Activated T-cell treated with anti-CD3 and anti-CD28 coated beads, Interleukin-2, amount 50 U/mL, for 72 hours (primary cell): Measurements from ENCODE around the gene NRCAM. TPM values are rescaled to one million over a fixed set of nuclear protein-coding genes. Genes with fewer than 3 reads are reported as not detected.

ENCODE experiments used
- ATAC-seq, 2 donors: fragments of 150-1000 bp; cut with Tn5 transposase; replicated peaks in 1 of 2; 2 replicates each; pipeline ENCODE4 v1.10.0; 2021; ENCODE audit warnings: moderate library complexity in 2 of 2, mild to moderate bottlenecking in 1 of 2
- DNase-seq, 2 donors: peaks; one replicate each; pipeline ENCODE4 v3.0.0; 2021 to 2022; ENCODE audit warnings: mixed read lengths in 1 of 2
- H3K27ac Mint-ChIP-seq: one replicate; pipeline ENCODE4 v1.8.0; 2022; ENCODE audit warnings: mild to moderate bottlenecking, moderate library complexity, mixed read lengths
- H3K27me3 Mint-ChIP-seq: one replicate; pipeline ENCODE4 v1.8.0; 2022; ENCODE audit warnings: low read depth, mixed read lengths
- H3K36me3 Mint-ChIP-seq, 2 donors: one replicate each; pipeline ENCODE4 v1.8.0; 2022; ENCODE audit warnings: mixed read lengths in 2 of 2, mild to moderate bottlenecking in 1 of 2; ENCODE audit not compliant: insufficient read depth in 2 of 2
- H3K4me1 Mint-ChIP-seq: one replicate; pipeline ENCODE4 v1.8.0; 2022; ENCODE audit warnings: low read depth, mixed read lengths
- H3K4me3 Mint-ChIP-seq, 2 donors: one replicate each; pipeline ENCODE4 v1.8.0; 2022; ENCODE audit warnings: mild to moderate bottlenecking in 2 of 2, mixed read lengths in 2 of 2, moderate library complexity in 2 of 2
- H3K9me3 Mint-ChIP-seq, 2 donors: one replicate each; pipeline ENCODE4 v1.8.0; 2022; ENCODE audit warnings: mixed read lengths in 2 of 2
- total RNA-seq, 2 donors: library from RNA; stranded (reverse); gene quantifications; one replicate each; pipeline ENCODE4 v1.2.3, GENCODE V29; 2022

Gene NRCAM
- total RNA-seq, 2 donors from 2014 or later, result 2.5 to 4.1 TPM

DNA sequence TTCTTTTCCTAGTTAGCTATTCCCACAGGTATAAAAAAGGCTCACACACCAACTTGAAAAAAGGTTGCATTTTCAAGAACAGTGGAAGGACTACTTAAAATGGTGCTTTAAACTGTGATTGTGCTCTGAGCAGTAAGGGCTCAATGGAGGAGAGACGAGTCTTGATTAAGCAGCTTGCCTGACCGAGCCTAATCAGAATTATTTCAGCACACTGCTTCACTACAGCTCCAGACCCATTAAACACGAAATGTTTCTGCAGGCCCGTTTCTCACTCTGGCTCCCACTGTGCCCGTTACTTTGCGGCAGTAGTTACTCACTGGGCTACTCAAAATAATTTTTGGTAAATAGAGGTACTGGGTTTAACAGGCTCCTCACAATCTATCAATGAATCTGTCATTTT, 126.0 kb downstream of the NRCAM start:
- H3K27ac Mint-ChIP-seq, result no peak overlapping the region
- H3K4me3 Mint-ChIP-seq, result no peak overlapping the region
- DNase-seq (no peak), ATAC-seq (no peak)
- H3K4me1 Mint-ChIP-seq, result no peaks in the 10 kb centered on the region
- no peaks in the 10 kb centered on the region for H3K36me3 Mint-ChIP-seq
- no peaks in the 10 kb centered on the region for H3K27me3 Mint-ChIP-seq
- H3K9me3 Mint-ChIP-seq, result no peaks in the 10 kb centered on the region

DNA sequence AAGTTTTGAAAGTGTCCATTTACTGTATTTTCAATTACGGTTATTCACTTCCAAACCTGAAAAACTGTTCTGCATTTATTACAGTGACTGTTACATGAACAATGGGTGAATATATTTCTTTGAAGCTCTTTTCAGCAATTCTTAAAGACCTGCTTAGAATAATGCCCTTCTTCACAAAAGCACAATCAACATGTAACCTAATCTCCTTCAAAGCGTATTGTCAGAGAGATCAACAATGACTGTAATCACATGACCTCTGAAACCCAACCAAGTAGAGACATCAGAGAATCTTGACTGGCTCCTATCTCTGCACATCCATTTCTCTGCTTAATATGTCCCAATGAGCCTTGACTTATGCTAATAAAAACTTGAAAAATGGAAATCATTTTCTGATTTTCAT, 126.7 kb downstream of the NRCAM start:
- no peak for DNase-seq
- no peaks in the 10 kb centered on the region for H3K27me3 Mint-ChIP-seq
- no peaks in the 10 kb centered on the region for H3K4me1 Mint-ChIP-seq
- H3K4me3 Mint-ChIP-seq, result no peak overlapping the region
- H3K27ac Mint-ChIP-seq, result no peak overlapping the region
- H3K9me3 Mint-ChIP-seq, result no peaks in the 10 kb centered on the region
- H3K36me3 Mint-ChIP-seq, result no peaks in the 10 kb centered on the region
- ATAC-seq, result no peak

GRCh38 chr7:108328174-108328651, 128.0 kb downstream of the NRCAM start:
- Mint-ChIP-seq H3K27me3 (no peaks in the 10 kb centered on the region), H3K4me1 (no peaks in the 10 kb centered on the region), H3K36me3 (no peaks in the 10 kb centered on the region), H3K4me3 (no peak overlapping the region), H3K9me3 (no peaks in the 10 kb centered on the region), H3K27ac (no peak overlapping the region)
- ATAC-seq, result no peak
- DNase-seq, result no peak

GRCh38 chr7:108327353-108327752, 128.9 kb downstream of the NRCAM start:
- Mint-ChIP-seq H3K4me1 (no peaks in the 10 kb centered on the region), H3K27me3 (no peaks in the 10 kb centered on the region), H3K4me3 (no peak overlapping the region), H3K36me3 (no peaks in the 10 kb centered on the region), H3K9me3 (no peaks in the 10 kb centered on the region), H3K27ac (no peak overlapping the region)
- DNase-seq (no peak), ATAC-seq (no peak)

GRCh38 chr7:108326938-108327337, 129.3 kb downstream of the NRCAM start:
- ATAC-seq (no peak), DNase-seq (no peak)
- Mint-ChIP-seq H3K4me1 (no peaks in the 10 kb centered on the region), H3K9me3 (no peaks in the 10 kb centered on the region), H3K36me3 (no peaks in the 10 kb centered on the region), H3K4me3 (no peak overlapping the region), H3K27me3 (no peaks in the 10 kb centered on the region), H3K27ac (no peak overlapping the region)

DNA sequence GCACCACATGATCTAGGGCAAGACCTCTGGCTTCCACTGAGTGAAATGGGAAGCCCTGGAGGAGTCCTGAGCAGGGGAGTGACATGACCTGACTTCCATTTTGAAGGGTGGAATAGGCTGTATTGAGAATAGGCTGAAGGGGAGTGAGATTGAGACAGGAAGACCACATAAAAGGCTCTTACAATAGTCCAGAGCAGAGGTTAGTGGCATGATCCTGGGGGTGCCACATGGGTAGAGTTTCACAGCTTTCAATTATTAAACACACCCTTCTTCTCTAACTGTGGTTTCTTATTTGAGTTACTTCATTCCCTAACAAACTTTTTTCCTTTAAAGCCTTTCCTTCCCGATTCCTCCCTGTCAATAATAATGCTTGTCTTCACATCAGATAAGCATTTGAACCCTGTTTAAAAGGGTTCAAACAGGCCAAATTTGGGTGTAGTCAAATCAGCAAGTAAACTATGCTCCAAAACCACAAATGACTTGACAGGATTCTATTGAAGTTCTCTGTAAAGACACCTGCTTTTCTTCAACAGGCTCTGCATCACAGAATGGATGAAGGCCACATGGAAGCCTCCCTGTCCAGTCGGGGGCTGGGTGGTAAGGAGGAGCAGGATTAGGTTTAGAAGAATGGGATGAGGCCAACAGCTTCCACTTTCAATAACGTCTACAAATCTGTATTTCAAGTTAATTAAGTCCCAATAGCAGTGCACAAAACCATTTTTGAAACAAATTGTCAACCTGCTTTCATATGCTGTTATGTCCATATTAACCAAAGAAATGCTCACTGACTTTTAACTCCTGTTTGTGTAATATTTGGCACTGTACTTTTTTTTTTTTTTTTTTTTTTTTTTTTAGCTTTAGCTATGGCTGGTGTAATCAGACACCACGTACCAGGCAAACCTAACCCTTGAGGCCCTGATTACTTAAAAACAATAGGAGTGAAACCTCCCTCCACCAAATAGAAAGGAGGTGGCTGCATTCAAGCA, 131.9 kb downstream of the NRCAM start:
- DNase-seq, result no peak
- no peaks in the 10 kb centered on the region for H3K36me3 Mint-ChIP-seq
- no peak for ATAC-seq
- no peak overlapping the region for H3K4me3 Mint-ChIP-seq
- no peaks in the 10 kb centered on the region for H3K9me3 Mint-ChIP-seq
- H3K27me3 Mint-ChIP-seq, result no peaks in the 10 kb centered on the region
- H3K27ac Mint-ChIP-seq, result no peak overlapping the region
- no peaks in the 10 kb centered on the region for H3K4me1 Mint-ChIP-seq

- Mint-ChIP-seq H3K27ac (no peak overlapping the region), H3K4me3 (no peak overlapping the region), H3K9me3 (no peaks in the 10 kb centered on the region), H3K27me3 (no peaks in the 10 kb centered on the region), H3K4me1 (no peaks in the 10 kb centered on the region), H3K36me3 (no peaks in the 10 kb centered on the region)
- no peak for ATAC-seq
- DNase-seq, result no peak
Measured at GRCh38 chr7:108322925-108323832, 133.1 kb downstream of the NRCAM start.

DNA sequence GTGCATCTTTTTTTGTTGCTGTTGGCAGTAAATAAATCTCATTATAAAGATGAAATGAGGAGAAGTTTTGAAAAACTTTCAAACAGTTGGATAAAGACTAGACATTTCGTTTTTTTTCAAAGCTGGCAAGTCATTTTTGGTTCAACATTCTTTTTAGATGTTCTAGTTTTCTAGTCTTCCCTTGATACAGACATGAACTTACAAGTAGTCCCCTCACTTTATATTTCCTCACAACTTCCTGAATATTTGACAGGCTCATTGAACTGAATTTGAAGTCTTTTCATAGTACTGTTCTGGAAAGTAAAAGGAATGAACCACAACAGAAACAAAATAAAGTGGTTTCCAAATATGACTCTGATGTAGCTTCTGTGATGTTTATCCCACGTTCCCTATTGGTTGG, 134.2 kb downstream of the NRCAM start:
- ATAC-seq (no peak), DNase-seq (no peak)
- H3K9me3 Mint-ChIP-seq, result no peaks in the 10 kb centered on the region
- H3K27me3 Mint-ChIP-seq, result no peaks in the 10 kb centered on the region
- no peaks in the 10 kb centered on the region for H3K4me1 Mint-ChIP-seq
- no peak overlapping the region for H3K27ac Mint-ChIP-seq
- no peak overlapping the region for H3K4me3 Mint-ChIP-seq
- H3K36me3 Mint-ChIP-seq, result no peaks in the 10 kb centered on the region

- no peaks in the 10 kb centered on the region for H3K27me3 Mint-ChIP-seq
- H3K4me3 Mint-ChIP-seq, result no peak overlapping the region
- DNase-seq (no peak), ATAC-seq (no peak)
- no peak overlapping the region for H3K27ac Mint-ChIP-seq
- H3K36me3 Mint-ChIP-seq, result no peaks in the 10 kb centered on the region
- no peaks in the 10 kb centered on the region for H3K9me3 Mint-ChIP-seq
- H3K4me1 Mint-ChIP-seq, result no peaks in the 10 kb centered on the region
Measured at GRCh38 chr7:108321359-108321758, 134.9 kb downstream of the NRCAM start.

DNA sequence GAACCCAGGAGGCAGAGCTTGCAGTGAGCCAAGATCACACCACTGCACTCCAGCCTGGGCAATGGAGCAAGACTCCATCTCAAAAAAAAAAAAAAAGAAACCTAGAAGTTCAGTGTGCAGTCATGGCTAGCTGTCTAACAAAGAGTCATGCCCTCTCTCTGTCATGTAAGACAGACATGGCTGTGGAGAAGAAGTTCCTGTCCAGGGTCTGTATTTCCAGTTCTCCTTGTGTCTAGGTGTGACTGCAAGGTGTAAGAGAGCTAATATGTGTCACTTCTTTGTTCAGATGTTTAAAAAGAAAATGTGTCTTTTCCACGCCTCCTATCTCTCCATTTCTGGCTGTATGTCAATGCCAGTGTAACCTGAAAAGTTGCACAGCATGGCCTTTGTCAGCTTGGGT, 139.5 kb downstream of the NRCAM start:
- DNase-seq (no peak), ATAC-seq (no peak)
- Mint-ChIP-seq H3K27ac (no peak overlapping the region), H3K36me3 (no peaks in the 10 kb centered on the region), H3K9me3 (no peaks in the 10 kb centered on the region), H3K27me3 (no peaks in the 10 kb centered on the region), H3K4me1 (peaks cover 4% of the 10 kb centered on the region), H3K4me3 (no peak overlapping the region)

DNA sequence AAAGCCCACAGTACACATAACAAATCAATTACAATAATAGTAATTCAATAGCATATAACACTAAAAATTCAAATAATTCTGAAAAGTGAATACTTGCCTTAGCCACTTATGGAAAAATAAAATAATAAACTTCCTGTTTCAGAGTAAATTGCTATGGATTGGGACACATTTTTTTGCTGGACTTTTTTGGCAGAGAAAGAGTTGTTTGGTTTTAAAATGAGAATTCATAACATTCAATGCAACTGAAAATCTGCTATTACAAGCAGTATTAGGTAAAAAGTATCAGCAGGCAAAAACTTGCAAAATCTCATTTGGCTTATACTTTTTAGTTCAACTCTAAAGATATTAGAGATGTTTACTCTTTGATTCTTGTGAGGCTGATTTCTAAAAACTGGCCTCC, 141.7 kb downstream of the NRCAM start:
- Mint-ChIP-seq H3K4me3 (no peak overlapping the region), H3K9me3 (no peaks in the 10 kb centered on the region), H3K36me3 (no peaks in the 10 kb centered on the region), H3K27me3 (no peaks in the 10 kb centered on the region), H3K27ac (no peak overlapping the region), H3K4me1 (peaks cover 24% of the 10 kb centered on the region)
- DNase-seq (no peak), ATAC-seq (no peak)

GRCh38 chr7:108314049-108314448, 142.2 kb downstream of the NRCAM start:
- ATAC-seq, result no peak
- H3K27me3 Mint-ChIP-seq, result no peaks in the 10 kb centered on the region
- no peaks in the 10 kb centered on the region for H3K9me3 Mint-ChIP-seq
- no peak overlapping the region for H3K4me3 Mint-ChIP-seq
- H3K27ac Mint-ChIP-seq, result no peak overlapping the region
- peaks cover 28% of the 10 kb centered on the region for H3K4me1 Mint-ChIP-seq
- no peak for DNase-seq
- H3K36me3 Mint-ChIP-seq, result no peaks in the 10 kb centered on the region

DNA sequence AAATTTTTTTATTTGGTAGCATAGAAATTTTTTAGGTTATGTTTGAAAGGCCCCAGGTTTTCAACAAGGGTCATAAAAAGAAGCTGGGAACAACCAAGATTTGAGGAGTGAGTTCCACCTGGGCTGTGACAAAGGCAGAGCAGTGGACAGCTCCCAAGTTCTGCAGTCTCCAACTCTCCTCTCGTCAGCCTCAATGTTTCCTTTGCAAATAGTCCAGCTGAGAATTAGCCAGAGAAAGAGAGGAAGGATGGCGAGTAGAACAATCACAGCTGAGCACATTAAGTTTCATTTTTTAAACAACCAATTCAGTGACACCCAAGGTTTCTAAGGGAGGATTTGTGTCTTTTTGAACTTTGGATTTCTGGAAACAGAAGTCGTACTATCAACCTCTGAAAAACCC, 143.2 kb downstream of the NRCAM start:
- H3K4me3 Mint-ChIP-seq, result no peak overlapping the region
- ATAC-seq (no peak), DNase-seq (no peak)
- no peak overlapping the region for H3K27ac Mint-ChIP-seq
- H3K4me1 Mint-ChIP-seq, result peaks cover 38% of the 10 kb centered on the region
- no peaks in the 10 kb centered on the region for H3K27me3 Mint-ChIP-seq
- H3K9me3 Mint-ChIP-seq, result no peaks in the 10 kb centered on the region
- no peaks in the 10 kb centered on the region for H3K36me3 Mint-ChIP-seq
